Fibroblast of lung (primary cell): ENCODE measurements around the gene RBM25. TPM values are rescaled to one million over a fixed set of nuclear protein-coding genes. Genes with fewer than 3 reads are reported as not detected.

Experiments used
- DNase-seq, 2 donors: peaks; one replicate each; pipeline versions ENCODE4 v3.0.0 to v3.0.0-alpha.2; 2010; ENCODE audit warnings: low read depth in 2 of 2
- H2AFZ ChIP-seq: 2 replicates; pipeline ENCODE4 v1.5.1; 2012; ENCODE audit warnings: low read length, control low read depth, inconsistent platforms
- H3K27ac ChIP-seq: 2 replicates; pipeline ENCODE4 v1.5.1; 2011; ENCODE audit warnings: low read length, control low read depth; ENCODE audit not compliant: insufficient read depth
- H3K27me3 ChIP-seq: 2 replicates; pipeline ENCODE4 v1.5.1; 2011; ENCODE audit warnings: mild to moderate bottlenecking, low read length; ENCODE audit not compliant: control insufficient read depth, insufficient read depth
- H3K36me3 ChIP-seq: 2 replicates; pipeline ENCODE4 v1.5.1; 2011; ENCODE audit warnings: low read length; ENCODE audit not compliant: control insufficient read depth, insufficient read depth
- H3K4me1 ChIP-seq: 2 replicates; pipeline ENCODE4 v1.5.1; 2011; ENCODE audit warnings: low read length; ENCODE audit not compliant: control insufficient read depth, insufficient read depth; ENCODE audit errors: extremely low read depth
- H3K4me2 ChIP-seq: 2 replicates; pipeline ENCODE4 v1.5.1; 2011; ENCODE audit warnings: low read length, control low read depth; ENCODE audit not compliant: insufficient read depth; ENCODE audit errors: extremely low read depth
- H3K4me3 ChIP-seq, 4 experiments: fragments of 200-600 bp in 1 of 4; sonication (generic) in 1 of 4; replicated peaks in 1 of 4; 2 replicates each; pipeline ENCODE4 v1.5.1; 2011 to 2016; ENCODE audit warnings: low read length in 4 of 4, low read depth in 3 of 4, mild to moderate bottlenecking in 3 of 4, control low read depth in 2 of 4, inconsistent platforms in 1 of 4, mixed read lengths in 1 of 4; ENCODE audit not compliant: insufficient read depth in 1 of 4; ENCODE audit errors: control extremely low read depth in 1 of 4
- H3K79me2 ChIP-seq: 2 replicates; pipeline ENCODE4 v1.5.1; 2012; ENCODE audit warnings: mild to moderate bottlenecking, low read length, inconsistent platforms; ENCODE audit not compliant: control insufficient read depth, insufficient read depth
- H3K9ac ChIP-seq: 2 replicates; pipeline ENCODE4 v1.5.1; 2011; ENCODE audit warnings: mild to moderate bottlenecking, low read length, control low read depth; ENCODE audit not compliant: insufficient read depth
- H3K9me3 ChIP-seq: 2 replicates; pipeline ENCODE4 v1.5.1; 2012; ENCODE audit warnings: low read depth, low read length; ENCODE audit not compliant: control insufficient read depth, insufficient read depth
- H4K20me1 ChIP-seq: 2 replicates; pipeline ENCODE4 v1.5.1; 2011; ENCODE audit warnings: low read length; ENCODE audit not compliant: control insufficient read depth, insufficient read depth; ENCODE audit errors: extremely low read depth
- CTCF ChIP-seq, 2 donors: IDR thresholded peaks in 1 of 2; conservative IDR thresholded peaks in 1 of 2; 1 replicate in 1 of 2; 2 replicates in 1 of 2; pipeline ENCODE4 v1.5.1; 2011 to 2012; ENCODE audit warnings: low read length in 2 of 2, control low read depth in 1 of 2, inconsistent platforms in 1 of 2, low read depth in 1 of 2, mild to moderate bottlenecking in 1 of 2
- EZH2 ChIP-seq: IDR thresholded peaks from 2 replicates; pipeline ENCODE4 v1.5.1; 2012; ENCODE audit warnings: low read length, control low read depth, mild to moderate bottlenecking; ENCODE audit errors: missing control alignments
- polyA plus RNA-seq, 2 donors: library from polyadenylated mRNA; depleted of rRNA in 1 of 2; stranded (reverse) in 1 of 2; unstranded in 1 of 2; fragments of >200 nt; gene quantifications; 2 replicates each; pipeline ENCODE4 v1.2.1, GENCODE V29; 2011 to 2012; ENCODE audit warnings: missing spikeins in 1 of 2
- total RNA-seq: library from RNA; depleted of rRNA; stranded (reverse); fragments of >200 nt; gene quantifications from 2 replicates; pipeline ENCODE4 v1.2.1, GENCODE V29; 2014

The RBM25 gene
- total and polyA plus RNA-seq, 2 donors (not counting 1 experiment from before 2014, with no cell fraction given): 25.4 to 42.5 TPM

DNA sequence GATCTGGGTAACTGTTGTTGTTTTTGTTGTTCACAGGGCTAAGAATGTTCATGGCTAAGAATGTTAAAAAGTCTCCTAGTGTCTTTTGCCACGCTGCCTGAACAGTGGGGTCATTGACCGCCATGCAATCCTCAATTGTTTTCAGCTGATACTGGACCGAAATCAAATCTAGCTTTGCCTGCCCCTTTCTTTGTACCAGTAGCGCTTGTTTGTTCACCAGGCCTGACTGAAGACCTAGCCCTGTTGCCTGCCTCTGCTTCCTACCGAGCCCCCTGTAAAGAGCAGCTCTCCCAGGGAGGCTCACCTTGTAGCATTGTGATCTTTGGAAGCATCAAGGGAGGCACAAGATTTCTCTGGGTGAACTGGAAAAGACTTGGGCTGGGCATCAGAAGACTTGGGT is 84.7 kb downstream of the RBM25 start:
- H3K9me3 ChIP-seq: no peaks in the 10 kb centered on the region
- H2AFZ ChIP-seq: no peak overlapping the region
- peaks cover 2% of the 10 kb centered on the region for H3K4me1 ChIP-seq
- H3K36me3 ChIP-seq: no peaks in the 10 kb centered on the region
- no peak overlapping the region for H3K4me2 ChIP-seq
- no peak for TF ChIP-seq CTCF (conservative IDR thresholded peaks at IDR 0.05 in 1 of 2, IDR thresholded peaks at IDR 0.05 in 1 of 2; ENCODE audit: low read depth in 1 of 2, low read length in 2 of 2)
- no peak for TF ChIP-seq EZH2
- no peak for DNase-seq
- H3K4me3 ChIP-seq: no peak overlapping the region
- no peak overlapping the region for H3K27ac ChIP-seq
- peaks cover 44% of the 10 kb centered on the region for H3K79me2 ChIP-seq
- H3K9ac ChIP-seq: no peak overlapping the region
- H3K27me3 ChIP-seq: no peaks in the 10 kb centered on the region
- H4K20me1 ChIP-seq: no peaks in the 10 kb centered on the region

DNA sequence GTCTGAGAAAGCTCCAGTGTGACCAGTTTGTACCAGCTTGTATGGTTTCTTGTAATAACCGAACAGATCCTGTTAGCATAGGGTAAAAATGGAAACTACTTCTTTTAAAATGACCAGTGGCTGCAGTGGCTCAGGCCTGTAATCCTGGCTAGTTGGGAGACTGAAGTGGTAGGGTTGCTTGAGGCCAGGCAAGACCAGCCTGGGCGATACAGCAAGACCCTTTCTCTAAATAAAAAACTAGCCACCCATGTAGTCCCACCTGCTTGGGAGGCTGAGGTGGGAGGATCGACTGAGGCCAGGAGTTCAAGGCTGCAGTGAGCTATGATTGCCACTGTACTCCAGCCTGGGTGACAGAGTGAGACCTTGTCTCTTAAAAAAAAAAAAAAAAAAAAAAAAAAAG is 85.3 kb downstream of the RBM25 start:
- DNase-seq: no peak
- no peak overlapping the region for H3K27ac ChIP-seq
- no peak overlapping the region for H3K4me3 ChIP-seq
- H3K4me1 ChIP-seq: peaks cover 2% of the 10 kb centered on the region
- peaks cover 41% of the 10 kb centered on the region for H3K79me2 ChIP-seq
- H4K20me1 ChIP-seq: no peaks in the 10 kb centered on the region
- no peak overlapping the region for H3K4me2 ChIP-seq
- TF ChIP-seq CTCF (conservative IDR thresholded peaks at IDR 0.05 in 1 of 2, IDR thresholded peaks at IDR 0.05 in 1 of 2; ENCODE audit: low read depth in 1 of 2, low read length in 2 of 2) (no peak), EZH2 (no peak)
- no peaks in the 10 kb centered on the region for H3K36me3 ChIP-seq
- no peak overlapping the region for H2AFZ ChIP-seq
- no peaks in the 10 kb centered on the region for H3K9me3 ChIP-seq
- no peaks in the 10 kb centered on the region for H3K27me3 ChIP-seq
- H3K9ac ChIP-seq: no peak overlapping the region

- Histone ChIP-seq H3K9ac (no peak overlapping the region), H3K4me1 (peaks cover 2% of the 10 kb centered on the region), H3K9me3 (no peaks in the 10 kb centered on the region), H3K27me3 (no peaks in the 10 kb centered on the region), H2AFZ (no peak overlapping the region), H3K4me3 (no peak overlapping the region), H3K27ac (no peak overlapping the region), H3K4me2 (no peak overlapping the region), H3K79me2 (peaks cover 32% of the 10 kb centered on the region), H3K36me3 (no peaks in the 10 kb centered on the region), H4K20me1 (no peaks in the 10 kb centered on the region)
- peak in 1 of 2 donors; percentile 11 for DNase-seq
- no peak for TF ChIP-seq CTCF (conservative IDR thresholded peaks at IDR 0.05 in 1 of 2, IDR thresholded peaks at IDR 0.05 in 1 of 2; ENCODE audit: low read depth in 1 of 2, low read length in 2 of 2)
Observed at GRCh38 chr14:73145371-73145770, 87.0 kb downstream of the RBM25 start.
